Gastroesophageal sphincter (tissue), 3 donors: ENCODE measurements around the gene SYTL2.

Source experiments
- EP300 ChIP-seq: sonication (generic); formaldehyde crosslinking; IDR thresholded peaks from one replicate; pipeline ENCODE4 v1.6.1; 2017; ENCODE audit warnings: antibody characterized with exemption, mild to moderate bottlenecking
- POLR2A ChIP-seq, 2 donors: fragments of 450-650 bp; IDR thresholded peaks; one replicate each; pipeline ENCODE4 v1.6.1; 2017; ENCODE audit warnings: antibody characterized with exemption in 2 of 2, mild to moderate bottlenecking in 2 of 2, moderate library complexity in 1 of 2
- POLR2AphosphoS5 ChIP-seq: sonication (generic); formaldehyde crosslinking; IDR thresholded peaks from one replicate; pipeline ENCODE4 v1.6.1; 2017; ENCODE audit warnings: antibody characterized with exemption
- TF ChIP-seq, protein P1 (sequence below), 4 experiments: fragments of 200-600 bp in 2 of 4; fragments of 450-650 bp in 2 of 4; sonication (generic) in 1 of 4; IDR thresholded peaks; one replicate each; pipeline ENCODE4 v1.5.1; 2017 to 2019; ENCODE audit warnings: antibody characterized with exemption in 4 of 4, mild to moderate bottlenecking in 2 of 4, moderate library complexity in 2 of 4

DNA sequence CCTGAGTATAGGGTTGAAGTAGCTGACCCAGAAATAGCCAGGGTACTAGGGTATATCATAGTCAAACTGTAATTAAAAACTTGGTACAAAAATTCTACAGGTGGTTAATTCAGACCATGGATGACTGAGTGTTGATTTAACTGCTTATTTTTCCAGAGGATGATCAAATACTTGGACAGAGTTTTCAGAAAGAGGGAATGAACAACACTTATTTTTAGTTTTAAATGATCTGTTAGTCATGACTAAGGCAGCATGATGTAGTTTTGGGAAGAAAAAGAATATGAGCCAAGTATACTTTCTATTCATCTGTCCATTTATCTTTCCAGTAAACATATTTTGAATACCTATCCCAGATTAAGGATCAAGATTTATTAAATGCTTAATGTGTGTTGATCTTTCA is 105.1 kb downstream of the SYTL2 start:
- TF ChIP-seq, protein P1, sequence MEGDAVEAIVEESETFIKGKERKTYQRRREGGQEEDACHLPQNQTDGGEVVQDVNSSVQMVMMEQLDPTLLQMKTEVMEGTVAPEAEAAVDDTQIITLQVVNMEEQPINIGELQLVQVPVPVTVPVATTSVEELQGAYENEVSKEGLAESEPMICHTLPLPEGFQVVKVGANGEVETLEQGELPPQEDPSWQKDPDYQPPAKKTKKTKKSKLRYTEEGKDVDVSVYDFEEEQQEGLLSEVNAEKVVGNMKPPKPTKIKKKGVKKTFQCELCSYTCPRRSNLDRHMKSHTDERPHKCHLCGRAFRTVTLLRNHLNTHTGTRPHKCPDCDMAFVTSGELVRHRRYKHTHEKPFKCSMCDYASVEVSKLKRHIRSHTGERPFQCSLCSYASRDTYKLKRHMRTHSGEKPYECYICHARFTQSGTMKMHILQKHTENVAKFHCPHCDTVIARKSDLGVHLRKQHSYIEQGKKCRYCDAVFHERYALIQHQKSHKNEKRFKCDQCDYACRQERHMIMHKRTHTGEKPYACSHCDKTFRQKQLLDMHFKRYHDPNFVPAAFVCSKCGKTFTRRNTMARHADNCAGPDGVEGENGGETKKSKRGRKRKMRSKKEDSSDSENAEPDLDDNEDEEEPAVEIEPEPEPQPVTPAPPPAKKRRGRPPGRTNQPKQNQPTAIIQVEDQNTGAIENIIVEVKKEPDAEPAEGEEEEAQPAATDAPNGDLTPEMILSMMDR (IDR thresholded peaks at IDR 0.05) = no peak
- no peak for TF ChIP-seq POLR2AphosphoS5
- TF ChIP-seq POLR2A (IDR thresholded peaks at IDR 0.05) = no peak
- TF ChIP-seq EP300 = no peak
